GM21825 (cell line): ENCODE data around the gene ACVR1.
"Not testable (repeated sequence)": the region's sequence is repeated elsewhere in the genome, so short reads cannot be mapped to it uniquely, and the experiment has no call there.

Experiments used
- ATAC-seq: cut with Tn5 transposase; IDR thresholded peaks from one replicate; pipeline ENCODE4 v1.9.1; 2021; ENCODE audit warnings: mild to moderate bottlenecking, moderate library complexity; ENCODE audit not compliant: unreplicated experiment

Gene ACVR1

GRCh38 chr2:157771234-157771633 is 104.9 kb downstream of the ACVR1 start:
- ATAC-seq: no peak

DNA sequence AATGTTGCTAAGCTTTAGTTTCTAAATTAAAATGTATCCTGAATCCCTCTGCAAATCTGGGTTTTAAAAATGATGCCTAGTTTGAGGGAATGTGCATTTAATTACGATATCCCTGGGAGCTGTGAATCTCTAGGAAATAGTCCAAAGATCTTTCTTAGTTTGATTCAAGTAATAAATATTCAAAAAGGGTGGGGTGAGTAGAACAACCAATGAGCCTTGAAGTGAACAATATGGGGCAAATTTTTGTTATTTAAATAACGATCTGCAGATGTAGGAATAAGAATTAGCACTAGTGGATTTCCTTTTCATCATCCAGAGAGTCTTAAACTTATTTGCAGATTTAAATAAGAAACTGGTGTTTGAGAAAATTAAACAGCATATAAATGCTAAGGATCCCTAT is 106.3 kb downstream of the ACVR1 start:
- ATAC-seq: no peak

- no peak for ATAC-seq
Measured at GRCh38 chr2:157764386-157764785, 111.7 kb downstream of the ACVR1 start.

GRCh38 chr2:157761520-157761919 is 114.6 kb downstream of the ACVR1 start:
- ATAC-seq: no peak

DNA sequence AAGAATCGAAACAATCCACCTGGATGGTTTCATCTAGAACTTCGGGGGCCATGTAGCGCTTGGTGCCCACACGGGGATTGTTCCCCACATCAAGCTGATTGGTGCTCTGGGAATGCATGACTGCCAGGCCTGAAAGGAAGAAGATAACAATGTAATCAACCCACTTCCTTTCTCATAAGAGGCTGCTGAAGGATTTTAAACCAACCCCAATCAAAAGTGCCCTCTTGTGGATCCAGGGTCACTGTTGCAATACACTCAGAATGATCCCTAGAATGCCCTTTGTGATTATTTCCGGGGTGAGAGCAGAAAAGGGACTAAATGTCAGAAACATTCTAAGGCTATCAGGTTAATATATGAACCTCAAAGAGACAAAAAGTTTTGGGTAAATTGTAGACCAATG is 115.2 kb downstream of the ACVR1 start:
- ATAC-seq: no peak

GRCh38 chr2:157759855-157760254 is 116.3 kb downstream of the ACVR1 start:
- no peak for ATAC-seq

GRCh38 chr2:157758586-157758985 is 117.5 kb downstream of the ACVR1 start:
- ATAC-seq: no peak

DNA sequence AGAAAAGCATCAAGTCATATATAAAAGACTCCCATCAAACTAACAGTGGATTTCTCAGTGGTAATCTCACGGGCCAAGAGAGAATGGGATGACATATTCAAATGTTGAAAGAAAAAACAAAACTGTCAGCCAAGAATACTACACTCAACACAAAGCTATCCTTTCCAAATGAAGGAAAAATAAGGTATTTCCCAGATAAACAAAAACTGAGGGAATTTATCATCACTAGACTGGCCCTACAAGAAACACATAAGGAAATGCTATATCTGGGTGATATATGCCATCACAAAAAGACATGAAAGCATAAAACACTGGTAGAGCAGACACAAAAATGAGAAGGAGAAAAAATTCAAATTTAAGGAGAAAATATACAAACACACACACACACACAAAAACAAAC is 118.6 kb downstream of the ACVR1 start:
- ATAC-seq: no peak

DNA sequence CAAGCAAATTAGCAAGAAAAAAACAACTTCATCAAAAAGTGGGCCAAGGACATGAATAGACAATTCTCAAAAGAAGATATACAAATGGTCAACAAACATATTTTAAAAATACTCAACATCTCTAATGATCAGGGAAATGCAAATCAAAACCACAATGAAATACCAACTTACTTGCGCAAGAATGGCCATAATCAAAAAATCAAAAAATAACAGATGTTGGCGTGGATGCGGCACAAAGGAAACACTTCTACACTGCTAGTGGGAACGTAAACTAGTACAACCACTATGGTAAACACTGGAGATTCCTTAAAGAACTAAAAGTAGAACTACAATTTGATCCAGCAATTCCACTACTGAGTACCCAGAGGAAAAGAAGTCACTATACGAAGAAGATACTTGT is 119.7 kb downstream of the ACVR1 start:
- ATAC-seq: not testable (repeated sequence)

GRCh38 chr2:157751462-157752058 is 124.6 kb downstream of the ACVR1 start:
- peak; percentile 50 for ATAC-seq

DNA sequence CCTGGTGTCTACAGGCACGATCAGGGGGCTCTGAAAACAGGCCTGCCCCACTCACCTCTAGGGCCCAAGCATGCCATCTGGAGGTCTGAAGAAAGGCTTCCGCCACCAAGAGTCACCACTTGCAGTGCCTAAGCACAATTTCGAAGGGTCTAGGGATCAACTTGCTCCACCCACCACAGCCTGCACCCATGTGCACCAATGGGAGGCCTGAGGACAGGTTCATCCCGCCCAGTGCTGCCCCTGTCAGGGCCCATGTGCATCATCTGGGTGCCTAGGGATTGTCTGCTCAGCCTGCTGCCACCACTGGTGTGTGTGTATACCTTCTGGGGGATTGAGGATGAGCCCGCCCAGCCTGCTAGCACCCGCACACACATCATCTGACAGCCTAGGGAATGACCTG is 126.4 kb downstream of the ACVR1 start:
- ATAC-seq: no peak

DNA sequence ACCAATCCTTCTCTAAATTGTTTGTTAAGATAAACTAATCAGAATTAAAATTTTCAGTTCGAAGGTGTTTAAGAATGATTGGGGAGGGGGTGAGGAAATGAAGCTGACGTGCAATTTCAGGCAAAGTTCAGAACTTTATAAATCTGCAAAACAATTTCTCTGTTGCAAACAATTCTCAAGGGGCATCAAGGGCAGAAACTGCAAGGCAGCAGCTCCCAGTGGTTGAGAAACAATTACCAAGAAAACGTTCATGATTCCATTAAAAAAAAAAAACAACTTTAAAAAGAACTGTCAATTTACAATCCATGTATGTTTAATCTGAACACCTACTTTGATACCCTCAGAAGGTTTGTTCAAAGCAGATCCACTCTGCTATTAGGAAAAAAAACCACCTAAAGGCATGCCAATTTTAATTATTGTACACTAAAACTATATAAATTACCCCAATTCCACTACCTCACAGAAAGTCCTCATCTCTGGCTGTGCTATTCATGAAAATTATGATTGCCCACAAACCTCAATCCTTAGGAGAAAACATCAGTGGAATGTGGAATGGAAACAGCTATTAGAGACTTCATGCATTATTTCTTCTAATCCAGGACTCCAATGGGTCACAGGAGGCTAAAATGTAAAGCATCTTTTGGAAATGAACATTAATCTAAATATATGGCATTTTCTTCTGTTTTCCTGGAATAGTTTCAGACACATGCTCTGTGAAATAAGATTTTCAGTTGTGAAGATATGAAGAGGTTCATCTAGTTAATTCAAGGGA is 127.6 kb downstream of the ACVR1 start:
- no peak for ATAC-seq

DNA sequence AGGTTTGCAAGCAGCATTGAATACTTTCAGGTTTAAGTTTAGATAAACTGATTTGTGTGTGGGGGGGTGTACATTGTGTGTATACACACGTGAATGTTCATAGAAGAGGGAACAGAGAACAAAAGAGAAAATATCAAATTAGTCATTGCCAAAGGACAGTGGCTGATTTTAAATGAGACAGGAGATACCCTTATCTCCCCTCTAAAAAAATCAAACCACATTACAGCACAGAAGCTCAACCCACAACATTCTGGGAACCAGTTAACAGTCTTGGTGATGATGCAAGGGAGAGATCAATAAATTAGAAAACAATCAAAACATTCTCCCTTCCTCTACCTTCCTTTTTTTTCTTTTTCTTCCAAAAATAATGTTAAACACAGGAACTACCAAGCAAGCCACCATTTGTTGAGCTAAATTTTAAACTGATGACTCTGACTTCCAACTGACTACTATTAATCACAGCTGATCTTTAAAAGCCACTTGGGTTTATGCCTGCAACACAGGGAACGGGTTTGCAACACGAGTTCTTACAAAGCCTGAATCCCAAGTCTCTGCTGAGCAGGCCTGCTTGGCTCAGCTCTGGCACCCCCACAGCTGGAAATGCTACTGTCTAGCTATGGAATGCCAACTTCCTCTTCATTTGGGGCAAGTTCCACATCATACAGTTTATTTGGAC is 128.3 kb downstream of the ACVR1 start:
- ATAC-seq: no peak

- ATAC-seq: no peak
Measured at GRCh38 chr2:157747280-157747679, 128.8 kb downstream of the ACVR1 start.

DNA sequence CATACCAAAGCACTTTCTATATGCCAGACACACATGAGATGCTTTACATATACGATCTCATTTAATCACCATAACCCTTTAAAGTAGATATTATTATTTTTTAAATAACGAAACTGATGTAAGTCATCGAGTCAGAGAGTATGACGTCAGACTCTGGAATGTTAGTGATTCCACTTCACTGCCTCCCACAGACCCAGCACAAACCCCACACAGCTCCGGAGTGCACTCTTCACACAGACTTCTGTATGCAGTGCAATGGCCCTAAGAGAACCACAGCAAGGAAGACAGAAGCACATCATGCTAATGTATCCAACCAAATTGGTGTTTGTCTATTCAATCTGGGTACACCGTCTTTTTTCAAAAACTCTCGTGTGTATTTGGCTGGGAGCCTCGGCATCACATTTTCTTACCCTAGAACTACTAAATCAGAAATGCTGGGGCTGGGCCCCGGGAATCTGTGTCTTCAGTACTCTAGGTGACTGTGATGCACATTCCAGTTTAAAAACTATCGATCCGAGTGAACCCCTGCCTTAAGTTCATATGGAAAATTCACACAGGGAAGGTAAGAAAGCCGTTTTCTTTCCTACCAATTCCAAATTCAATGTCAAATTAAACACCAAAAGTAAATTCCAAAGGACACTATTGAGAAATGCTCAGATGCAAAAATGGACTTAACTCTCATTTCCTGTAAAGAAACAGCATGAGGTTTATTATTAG is 129.7 kb downstream of the ACVR1 start:
- ATAC-seq: no peak

DNA sequence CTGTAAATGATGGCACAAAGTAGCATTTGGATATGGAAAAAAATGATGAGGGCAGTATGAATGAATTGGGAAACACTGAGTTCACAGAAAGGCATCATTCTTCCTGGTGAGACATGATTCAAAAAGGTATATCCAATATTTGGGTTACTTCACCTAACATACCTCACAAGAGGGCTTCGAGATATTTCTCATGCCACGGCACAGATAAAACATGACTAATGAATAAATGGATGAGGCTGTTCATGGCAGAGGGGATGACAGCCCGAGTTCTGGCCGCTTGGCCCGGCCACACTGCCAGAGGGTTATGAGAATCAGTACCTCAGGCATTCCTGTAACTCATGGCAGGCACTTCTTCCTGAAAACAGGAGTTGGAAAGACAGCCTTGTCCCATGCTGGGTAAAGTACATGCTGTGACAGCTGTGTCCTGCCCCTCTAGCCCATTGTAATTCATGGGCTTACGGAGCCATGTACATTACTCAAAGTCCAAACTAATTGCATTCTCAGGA is 131.5 kb downstream of the ACVR1 start:
- no peak for ATAC-seq

- peak; percentile 76 for ATAC-seq
Measured at GRCh38 chr2:157743051-157743450, 133.1 kb downstream of the ACVR1 start.

DNA sequence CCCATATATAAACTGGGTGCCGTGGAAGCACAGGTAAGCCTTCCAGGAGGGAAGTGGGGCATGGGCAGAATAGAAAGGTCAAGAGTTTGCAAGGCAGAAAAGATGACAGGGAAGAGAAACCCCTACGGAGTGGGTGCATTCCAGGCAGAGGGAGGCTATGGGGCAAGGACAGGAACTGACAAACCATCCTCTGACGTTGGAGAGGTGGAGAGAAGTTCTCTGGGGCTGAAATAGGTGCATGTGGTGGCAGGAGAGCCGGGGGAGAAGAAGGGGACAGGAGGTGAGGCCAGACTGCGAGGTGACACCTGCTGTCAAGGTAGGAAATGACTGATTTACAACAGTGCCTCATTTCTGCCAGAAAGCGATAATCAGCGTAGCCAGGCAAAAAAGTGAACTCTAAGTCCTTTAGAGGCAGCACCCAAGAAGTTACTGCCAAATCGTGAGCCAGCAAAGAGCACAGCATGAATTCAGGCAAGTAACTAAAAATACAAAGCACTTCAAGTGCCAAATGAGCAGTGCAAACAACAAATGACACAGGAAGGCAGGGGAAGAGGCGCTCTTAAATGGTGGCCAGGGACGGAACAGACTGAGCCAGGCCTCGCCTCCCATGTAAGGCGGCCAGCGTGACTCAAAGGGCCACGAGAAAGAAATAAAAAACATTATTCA is 134.2 kb downstream of the ACVR1 start:
- no peak for ATAC-seq

DNA sequence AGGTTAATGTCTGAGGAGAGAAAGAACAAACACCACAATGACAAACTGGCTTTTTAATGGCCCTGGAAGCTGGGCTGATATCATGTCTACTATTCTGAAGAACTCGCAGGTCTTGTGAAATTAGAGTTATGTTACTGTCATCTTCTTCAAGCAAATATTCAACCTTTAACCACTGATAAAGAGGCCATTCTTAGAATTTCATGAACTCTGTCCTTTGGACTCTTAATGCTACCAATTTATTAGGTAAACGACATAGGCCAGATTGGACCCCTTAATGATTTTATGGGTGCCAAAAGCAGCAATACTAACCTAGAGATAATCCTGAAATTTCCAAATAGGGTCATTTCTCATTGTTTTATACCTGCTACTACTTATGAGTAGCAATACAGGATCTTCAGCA is 138.5 kb downstream of the ACVR1 start:
- no peak for ATAC-seq

GRCh38 chr2:157735532-157735931 is 140.6 kb downstream of the ACVR1 start:
- ATAC-seq: no peak

DNA sequence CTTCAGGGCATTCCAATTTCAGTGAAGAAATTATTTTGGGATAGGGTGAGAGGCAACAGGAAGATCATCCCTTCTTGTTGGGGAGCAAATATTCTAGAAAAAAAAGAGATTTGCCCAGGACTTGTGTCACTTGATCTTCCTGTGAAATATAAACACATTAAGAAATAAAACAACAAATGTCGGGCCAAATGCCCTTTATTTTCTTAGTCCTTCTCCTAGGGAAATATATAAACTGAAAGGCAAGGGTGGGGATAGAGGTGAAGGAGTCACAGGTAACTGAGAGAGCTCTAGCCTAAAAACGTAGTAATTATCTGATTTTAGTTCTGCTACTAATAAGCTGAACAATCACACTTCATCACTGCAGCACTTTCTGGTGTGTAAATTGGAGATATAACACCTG is 142.9 kb downstream of the ACVR1 start:
- no peak for ATAC-seq
